Measurements from ENCODE around the gene SNX22. TPM values are rescaled to one million over a fixed set of nuclear protein-coding genes. Genes with fewer than 3 reads are reported as not detected.

SNX22 gene
- polyA plus RNA-seq, 2 of the 4 experiments (the other 2 are of a cell fraction), result 0.22 to 1.1 TPM

GRCh38 chr15:64132217-64132616 is 19.3 kb upstream of the SNX22 start (continued):
- TF ChIP-seq, protein P1, sequence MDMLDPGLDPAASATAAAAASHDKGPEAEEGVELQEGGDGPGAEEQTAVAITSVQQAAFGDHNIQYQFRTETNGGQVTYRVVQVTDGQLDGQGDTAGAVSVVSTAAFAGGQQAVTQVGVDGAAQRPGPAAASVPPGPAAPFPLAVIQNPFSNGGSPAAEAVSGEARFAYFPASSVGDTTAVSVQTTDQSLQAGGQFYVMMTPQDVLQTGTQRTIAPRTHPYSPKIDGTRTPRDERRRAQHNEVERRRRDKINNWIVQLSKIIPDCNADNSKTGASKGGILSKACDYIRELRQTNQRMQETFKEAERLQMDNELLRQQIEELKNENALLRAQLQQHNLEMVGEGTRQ (IDR thresholded peaks at IDR 0.05), result no peak
- TF ChIP-seq CBX8 (IDR thresholded peaks at IDR 0.05) (no peak), GATA3 (IDR thresholded peaks at IDR 0.05; ENCODE audit: borderline replicate concordance) (no peak), FOSB (CRISPR knock-in tag; IDR thresholded peaks at IDR 0.05) (no peak), BCL3 (IDR thresholded peaks at IDR 0.05) (no peak), RFX5 (IDR thresholded peaks at IDR 0.05) (no peak)

DNA sequence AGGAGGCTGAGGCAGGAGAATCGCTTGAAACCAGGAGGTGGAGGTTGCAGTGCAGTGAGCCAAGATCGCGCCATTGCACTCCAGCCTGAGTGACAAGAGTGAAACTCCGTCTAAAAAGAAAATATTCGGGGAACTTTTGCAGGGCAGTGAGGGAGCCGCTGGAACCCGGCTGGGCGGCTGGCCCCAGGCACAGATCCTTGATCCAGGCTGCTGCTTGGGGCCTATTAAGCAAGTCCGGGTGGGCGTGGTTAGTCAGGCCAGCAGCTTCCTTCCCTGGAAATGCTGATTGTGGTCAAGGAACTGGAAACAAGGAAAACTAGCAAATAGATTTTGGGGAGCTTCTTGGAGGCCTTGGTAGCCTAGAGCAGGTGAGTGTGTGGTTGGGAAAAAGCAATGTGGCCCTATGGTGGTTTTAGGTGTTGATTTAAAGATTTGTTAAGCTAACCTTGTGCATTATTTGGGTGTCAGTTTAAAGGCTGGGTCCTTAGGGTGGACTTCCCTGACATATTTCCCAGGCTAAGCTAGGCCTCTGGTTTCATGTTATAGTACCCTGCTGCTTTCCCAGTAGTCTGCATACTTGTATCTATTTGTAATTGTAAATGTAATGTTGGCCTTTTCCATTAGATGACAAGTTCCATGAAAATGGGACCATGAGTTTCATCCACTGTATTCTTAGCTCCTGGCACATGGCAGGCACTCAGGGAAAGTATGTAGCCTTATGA is 17.7 kb upstream of the SNX22 start:
- POLR2A ChIA-PET, result no interaction called here

GRCh38 chr15:64134345-64134829 is 17.1 kb upstream of the SNX22 start:
- FAIRE-seq, result no peak
- POLR2A ChIA-PET, result no interaction called here
- CTCF ChIA-PET, result interaction anchor here (0.9 to 6.0 kb wide), 9 partner anchors 10 to 525 kb away, joined by 3 to 21 read pairs (median 6); partner anchors contain the start of gene SNX1
- no peak for DNase-seq (ENCODE audit: low read depth in 1 of 2, low spot score in 1 of 2)
- Histone ChIP-seq H3K9me3 (no peaks in the 10 kb centered on the region), H3K4me3 (no peak overlapping the region), H3K4me2 (no peak overlapping the region), H3K27ac (no peak overlapping the region), H3K4me1 (no peaks in the 10 kb centered on the region)
- ATAC-seq, result no peak
- WGBS (ENCODE audit: missing lambda C conversion rate), result 94% methylated on average over 6 of the region's 9 CpGs
- TF ChIP-seq, protein P2, sequence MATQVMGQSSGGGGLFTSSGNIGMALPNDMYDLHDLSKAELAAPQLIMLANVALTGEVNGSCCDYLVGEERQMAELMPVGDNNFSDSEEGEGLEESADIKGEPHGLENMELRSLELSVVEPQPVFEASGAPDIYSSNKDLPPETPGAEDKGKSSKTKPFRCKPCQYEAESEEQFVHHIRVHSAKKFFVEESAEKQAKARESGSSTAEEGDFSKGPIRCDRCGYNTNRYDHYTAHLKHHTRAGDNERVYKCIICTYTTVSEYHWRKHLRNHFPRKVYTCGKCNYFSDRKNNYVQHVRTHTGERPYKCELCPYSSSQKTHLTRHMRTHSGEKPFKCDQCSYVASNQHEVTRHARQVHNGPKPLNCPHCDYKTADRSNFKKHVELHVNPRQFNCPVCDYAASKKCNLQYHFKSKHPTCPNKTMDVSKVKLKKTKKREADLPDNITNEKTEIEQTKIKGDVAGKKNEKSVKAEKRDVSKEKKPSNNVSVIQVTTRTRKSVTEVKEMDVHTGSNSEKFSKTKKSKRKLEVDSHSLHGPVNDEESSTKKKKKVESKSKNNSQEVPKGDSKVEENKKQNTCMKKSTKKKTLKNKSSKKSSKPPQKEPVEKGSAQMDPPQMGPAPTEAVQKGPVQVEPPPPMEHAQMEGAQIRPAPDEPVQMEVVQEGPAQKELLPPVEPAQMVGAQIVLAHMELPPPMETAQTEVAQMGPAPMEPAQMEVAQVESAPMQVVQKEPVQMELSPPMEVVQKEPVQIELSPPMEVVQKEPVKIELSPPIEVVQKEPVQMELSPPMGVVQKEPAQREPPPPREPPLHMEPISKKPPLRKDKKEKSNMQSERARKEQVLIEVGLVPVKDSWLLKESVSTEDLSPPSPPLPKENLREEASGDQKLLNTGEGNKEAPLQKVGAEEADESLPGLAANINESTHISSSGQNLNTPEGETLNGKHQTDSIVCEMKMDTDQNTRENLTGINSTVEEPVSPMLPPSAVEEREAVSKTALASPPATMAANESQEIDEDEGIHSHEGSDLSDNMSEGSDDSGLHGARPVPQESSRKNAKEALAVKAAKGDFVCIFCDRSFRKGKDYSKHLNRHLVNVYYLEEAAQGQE (IDR thresholded peaks at IDR 0.05), result no peak
- TF ChIP-seq CTCF (IDR thresholded peaks at IDR 0.05) (no peak), PBX3 (IDR thresholded peaks at IDR 0.05) (no peak), TP53 (CRISPR knock-in tag; IDR thresholded peaks at IDR 0.05) (no peak), HOXB5 (CRISPR knock-in tag; IDR thresholded peaks at IDR 0.05) (no peak), HEYL (CRISPR knock-in tag; IDR thresholded peaks at IDR 0.05) (no peak), CHD2 (IDR thresholded peaks at IDR 0.05; ENCODE audit: low read length, partially characterized antibody) (no peak), EHF (CRISPR knock-in tag; IDR thresholded peaks at IDR 0.05) (no peak), FOSB (CRISPR knock-in tag; IDR thresholded peaks at IDR 0.05) (no peak), KDM1A (IDR thresholded peaks at IDR 0.05; ENCODE audit: low read depth) (no peak)
- TF ChIP-seq, protein P1 (IDR thresholded peaks at IDR 0.05), result no peak

More for the DNA sequence above, 17.7 kb upstream of the SNX22 start:
- no peak overlapping the region for H3K27ac ChIP-seq
- no peak for ATAC-seq
- H3K4me3 ChIP-seq, result no peak overlapping the region
- FAIRE-seq, result no peak
- WGBS (ENCODE audit: missing lambda C conversion rate), result 93% methylated on average over 10 of the region's 10 CpGs
- CTCF ChIA-PET, result interaction anchor here (0.7 to 6.0 kb wide), 9 partner anchors 10 to 524 kb away, joined by 3 to 21 read pairs (median 4); partner anchors contain the start of gene SNX1
- TF ChIP-seq EP300 (IDR thresholded peaks at IDR 0.05) (no peak), CEBPB (IDR thresholded peaks at IDR 0.05) (no peak), MAZ (IDR thresholded peaks at IDR 0.05; ENCODE audit: borderline replicate concordance, low read depth, low read length) (no peak), RNF2 (IDR thresholded peaks at IDR 0.05; ENCODE audit: borderline replicate concordance, low read depth) (no peak), KDM5A (IDR thresholded peaks at IDR 0.05) (no peak), BHLHE40 (IDR thresholded peaks at IDR 0.05; ENCODE audit: low read depth, low read length) (no peak), CHD4 (IDR thresholded peaks at IDR 0.05; ENCODE audit: borderline replicate concordance) (no peak), SREBF2 (IDR thresholded peaks at IDR 0.05) (no peak), ESRRA (IDR thresholded peaks at IDR 0.05; ENCODE audit: borderline replicate concordance, low read length) (no peak), NPAS2 (CRISPR knock-in tag; IDR thresholded peaks at IDR 0.05; ENCODE audit: borderline replicate concordance) (no peak), GATA3 (IDR thresholded peaks at IDR 0.05; ENCODE audit: borderline replicate concordance) (no peak)
- TF ChIP-seq, protein P3, sequence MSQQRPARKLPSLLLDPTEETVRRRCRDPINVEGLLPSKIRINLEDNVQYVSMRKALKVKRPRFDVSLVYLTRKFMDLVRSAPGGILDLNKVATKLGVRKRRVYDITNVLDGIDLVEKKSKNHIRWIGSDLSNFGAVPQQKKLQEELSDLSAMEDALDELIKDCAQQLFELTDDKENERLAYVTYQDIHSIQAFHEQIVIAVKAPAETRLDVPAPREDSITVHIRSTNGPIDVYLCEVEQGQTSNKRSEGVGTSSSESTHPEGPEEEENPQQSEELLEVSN (IDR thresholded peaks at IDR 0.05; ENCODE audit: borderline replicate concordance, low read depth), result no peak
- no peaks in the 10 kb centered on the region for H3K9me3 ChIP-seq
- no peak overlapping the region for H3K4me2 ChIP-seq
- H3K4me1 ChIP-seq, result no peaks in the 10 kb centered on the region
- DNase-seq (ENCODE audit: low read depth in 1 of 2, low spot score in 1 of 2), result no peak

Measured in A549 (cell line).